Stimulated activated CD8-positive, alpha-beta memory T cell treated with anti-CD3 and anti-CD28 coated beads, Interleukin-15, amount 100 ng/mL, for 24 hours (primary cell): ENCODE results near the gene CAMTA1.
A peak's percentile ranks its signal among the peaks of the same experiment; 100 is the strongest.

ENCODE experiments used
- DNase-seq: peaks from one replicate; pipeline ENCODE4 v3.0.0-alpha.2; 2020; ENCODE audit warnings: low read depth

CAMTA1 gene

DNA sequence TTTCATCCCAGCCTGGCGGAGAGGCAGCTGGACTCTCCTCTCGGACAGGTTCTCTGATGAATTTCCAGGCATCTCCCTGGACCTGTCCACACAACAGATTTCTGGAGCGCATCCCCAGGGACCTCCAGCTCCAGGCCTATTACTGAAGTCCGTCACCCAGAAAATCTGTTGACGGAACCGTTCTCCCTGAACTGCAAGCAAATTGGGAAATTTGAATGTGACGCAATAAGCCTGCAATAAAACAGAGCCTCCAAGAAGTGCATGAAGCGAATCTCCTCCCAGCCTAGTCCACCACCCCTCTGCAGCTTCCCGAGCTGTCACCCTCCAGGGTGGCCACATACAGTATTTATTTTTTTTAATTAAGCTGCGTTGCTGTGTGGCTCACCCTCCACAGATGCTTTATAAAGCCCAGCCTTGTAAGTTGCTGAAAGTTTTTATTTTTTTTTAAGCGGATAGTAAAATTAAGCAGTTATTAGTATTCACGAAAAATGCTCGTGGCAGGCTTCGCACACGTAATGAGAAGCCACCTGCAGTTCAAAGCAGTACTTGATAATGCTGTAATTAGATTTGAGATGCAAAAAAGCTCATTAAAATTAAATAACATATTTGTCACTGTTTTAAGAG lies 173.3 kb downstream of the CAMTA1 start:
- no peak for DNase-seq

DNA sequence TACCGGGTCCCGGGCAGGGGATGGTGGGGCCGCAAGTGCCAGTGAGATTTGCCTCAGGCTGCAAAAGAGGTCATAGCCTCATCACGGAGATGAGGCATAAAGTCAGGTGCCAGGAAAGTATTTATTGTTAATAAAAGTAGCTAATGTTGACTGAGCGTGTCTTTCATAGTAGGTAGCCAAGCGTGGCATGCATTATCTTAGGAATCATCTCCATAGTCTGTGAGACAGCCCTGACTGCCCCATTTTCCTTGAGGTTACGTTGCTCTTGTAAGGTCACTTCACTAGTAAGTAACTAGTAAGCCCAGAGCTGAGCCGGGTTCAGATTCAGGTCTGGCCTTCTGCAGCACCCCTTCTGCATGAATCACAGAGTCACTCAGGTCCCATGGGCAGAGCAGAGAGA lies 174.2 kb downstream of the CAMTA1 start:
- DNase-seq, result no peak

DNA sequence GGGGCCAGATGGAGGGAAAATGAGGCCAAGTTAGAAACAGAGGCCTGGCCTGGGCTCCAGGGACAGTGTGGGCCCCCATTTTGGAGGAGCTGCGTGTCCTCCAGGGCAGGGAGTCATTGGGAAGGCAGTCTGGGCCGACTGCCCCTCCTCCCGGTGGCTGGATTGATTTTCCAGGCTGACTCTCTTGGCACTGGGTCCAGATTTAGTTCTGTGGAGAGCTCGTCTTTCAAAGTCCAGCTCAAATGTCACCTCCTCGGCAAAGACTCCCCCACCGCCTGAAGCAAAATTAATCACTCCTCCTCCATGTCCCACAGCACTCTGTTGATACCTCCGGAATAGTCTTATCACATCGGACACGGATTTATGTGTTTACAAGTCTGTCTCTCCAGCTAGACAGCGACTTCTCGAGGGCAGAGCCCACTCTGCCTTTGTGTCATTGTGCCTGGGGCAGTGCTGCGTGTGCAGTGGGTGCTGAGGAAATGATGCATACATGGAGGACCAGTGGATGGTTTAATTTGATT lies 175.1 kb downstream of the CAMTA1 start:
- no peak for DNase-seq

GRCh38 chr1:6960860-6961259 lies 175.6 kb downstream of the CAMTA1 start:
- DNase-seq, result no peak

DNA sequence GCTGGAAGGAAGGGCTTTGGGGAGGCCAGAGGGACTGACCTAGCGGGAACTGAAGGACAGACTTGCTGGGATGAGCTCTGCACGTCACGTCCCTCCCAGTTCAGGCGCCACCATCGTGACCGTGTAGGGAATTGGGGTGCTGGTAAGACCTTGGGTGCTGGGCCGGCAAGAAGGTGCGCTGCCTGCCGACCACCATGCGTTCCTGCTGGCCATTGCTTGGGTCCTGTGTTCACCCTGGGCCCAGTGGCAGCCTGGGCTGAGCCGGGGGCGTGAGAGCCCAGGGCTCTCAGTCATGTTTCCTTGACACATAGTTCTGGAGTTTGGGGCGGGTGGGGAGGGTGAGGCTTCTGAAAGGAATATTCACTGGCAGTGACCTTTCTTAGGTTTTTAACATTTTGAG lies 176.0 kb downstream of the CAMTA1 start:
- no peak for DNase-seq

GRCh38 chr1:6961905-6962477 lies 176.7 kb downstream of the CAMTA1 start:
- no peak for DNase-seq

DNA sequence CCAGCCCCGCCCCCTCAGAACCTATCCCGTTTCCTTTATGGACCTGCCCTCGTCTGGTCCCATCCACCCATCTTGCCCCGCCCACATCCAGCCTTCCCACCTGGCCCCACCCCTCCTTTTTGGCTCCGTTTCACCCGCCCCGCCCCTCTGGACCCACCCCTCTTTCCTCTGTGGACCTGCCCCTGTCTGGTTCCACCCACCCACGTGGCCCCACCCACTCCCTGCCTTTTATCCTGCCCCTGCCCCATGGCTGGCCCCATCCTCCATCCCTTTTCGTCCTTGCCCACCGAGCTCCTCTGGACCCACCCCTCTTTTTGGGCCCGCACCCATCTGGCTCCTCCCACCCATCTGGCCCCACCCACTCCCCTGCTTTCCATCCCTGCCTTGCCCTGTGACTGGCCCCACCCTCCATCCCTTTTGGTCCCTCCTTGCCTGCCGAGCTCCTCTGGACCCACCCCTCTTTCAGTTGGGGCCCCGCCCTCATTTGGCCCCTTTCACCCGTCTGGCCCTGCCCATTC lies 177.3 kb downstream of the CAMTA1 start:
- DNase-seq, result no peak

DNA sequence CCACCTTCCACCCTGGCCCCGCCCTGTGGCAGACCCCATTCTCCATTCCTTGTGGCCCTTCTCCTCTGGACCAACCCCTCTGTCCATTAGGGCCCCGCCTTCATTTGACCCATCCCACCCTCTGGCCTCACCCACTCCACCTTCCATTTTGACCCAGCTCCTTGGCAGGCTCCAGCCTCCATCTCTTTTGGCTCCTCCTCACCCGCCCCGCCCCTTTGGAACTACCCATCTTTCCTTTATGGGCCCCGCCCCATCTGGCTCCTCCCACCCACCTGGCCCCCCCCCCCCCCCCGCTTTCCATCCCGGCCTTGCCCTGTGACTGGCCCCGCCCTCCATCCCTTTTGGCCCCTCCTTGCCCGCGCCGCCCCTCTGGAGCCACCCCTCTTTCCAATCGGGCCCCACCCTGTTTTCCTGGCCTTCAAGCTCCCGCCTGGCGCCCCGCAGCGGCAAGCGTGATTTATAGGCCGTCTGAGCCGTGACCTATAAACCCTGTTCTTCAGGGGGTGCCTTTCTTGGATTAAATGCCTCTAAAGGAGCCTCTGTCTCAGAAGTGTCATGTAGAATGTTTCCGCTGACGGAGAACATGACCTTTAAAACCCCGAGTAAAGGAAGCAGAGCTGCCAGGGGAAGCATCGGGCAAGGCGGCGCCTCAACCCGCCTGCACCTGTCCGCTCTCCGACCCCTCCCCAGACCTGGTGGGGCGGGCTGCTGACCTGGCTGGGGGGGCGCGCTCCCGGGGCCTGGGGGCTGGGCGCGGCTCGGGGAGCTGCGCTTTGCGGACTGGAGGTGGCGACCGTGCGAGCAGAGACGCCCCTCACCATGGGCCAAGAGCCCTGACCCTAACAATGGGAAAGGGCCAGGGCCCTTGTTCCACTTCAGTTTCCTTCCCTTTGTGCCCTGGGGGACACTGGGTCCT lies 178.0 kb downstream of the CAMTA1 start:
- DNase-seq, result peak; percentile 23

- DNase-seq, result no peak
These were observed 178.7 kb downstream of the CAMTA1 start for GRCh38 chr1:6963912-6964307.

DNA sequence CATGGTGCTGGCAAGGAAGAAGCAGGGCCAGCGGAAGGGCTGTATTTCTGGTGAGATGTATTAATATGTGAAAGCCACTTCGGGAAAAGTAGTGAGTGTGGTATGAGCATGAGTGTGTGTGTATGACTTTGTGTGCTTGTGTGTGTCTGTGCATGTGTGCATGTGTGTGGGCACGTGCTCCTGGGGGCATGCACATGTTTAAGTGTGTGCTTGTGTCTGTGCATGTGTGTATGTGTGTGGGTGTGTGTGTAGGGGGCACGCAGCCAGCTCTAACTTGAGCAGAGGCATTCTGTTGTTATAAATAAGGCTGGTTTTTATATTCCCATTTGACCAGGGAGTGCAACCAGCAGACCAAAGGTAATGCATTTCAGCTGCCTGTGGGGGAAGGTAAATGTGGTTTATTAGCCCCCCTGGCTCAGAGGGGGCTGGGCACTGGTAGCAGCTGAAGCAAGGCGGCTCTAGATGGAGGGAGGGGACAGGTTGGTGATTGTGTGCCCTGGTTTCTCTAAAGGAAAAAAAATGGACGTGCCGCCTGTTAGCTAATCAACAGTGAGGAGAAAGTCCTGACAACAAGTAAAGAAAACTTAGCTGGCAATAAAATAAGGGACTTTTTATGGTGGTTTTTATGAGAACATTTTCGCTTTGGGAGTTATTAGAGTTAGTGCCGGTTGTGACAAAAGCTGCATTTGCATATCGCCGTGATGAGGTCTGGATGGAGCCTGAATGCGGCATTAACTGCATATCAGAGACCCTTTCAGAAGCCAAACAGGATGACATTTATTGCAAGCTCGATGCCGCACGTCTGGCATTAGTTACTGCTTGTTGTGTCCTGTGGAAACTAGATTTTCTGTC lies 180.1 kb downstream of the CAMTA1 start:
- no peak for DNase-seq

DNA sequence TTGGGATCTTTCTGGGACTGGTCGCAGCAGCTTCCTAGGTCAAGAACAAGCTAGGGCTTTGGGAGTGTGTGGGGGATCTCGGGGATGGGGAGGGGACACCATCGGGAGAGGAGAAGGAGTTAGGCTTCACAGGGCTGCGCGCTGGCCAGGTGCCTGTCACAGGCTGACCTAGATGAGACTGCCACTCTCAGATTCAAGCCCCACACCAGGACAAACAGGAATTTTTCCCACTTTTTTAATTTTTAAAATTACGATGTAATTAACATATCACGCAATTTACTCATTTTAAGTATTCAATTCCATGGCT lies 180.6 kb downstream of the CAMTA1 start:
- DNase-seq, result no peak

GRCh38 chr1:6966326-6966725 lies 181.1 kb downstream of the CAMTA1 start:
- no peak for DNase-seq

GRCh38 chr1:6967431-6968111 lies 182.3 kb downstream of the CAMTA1 start:
- DNase-seq, result no peak

DNA sequence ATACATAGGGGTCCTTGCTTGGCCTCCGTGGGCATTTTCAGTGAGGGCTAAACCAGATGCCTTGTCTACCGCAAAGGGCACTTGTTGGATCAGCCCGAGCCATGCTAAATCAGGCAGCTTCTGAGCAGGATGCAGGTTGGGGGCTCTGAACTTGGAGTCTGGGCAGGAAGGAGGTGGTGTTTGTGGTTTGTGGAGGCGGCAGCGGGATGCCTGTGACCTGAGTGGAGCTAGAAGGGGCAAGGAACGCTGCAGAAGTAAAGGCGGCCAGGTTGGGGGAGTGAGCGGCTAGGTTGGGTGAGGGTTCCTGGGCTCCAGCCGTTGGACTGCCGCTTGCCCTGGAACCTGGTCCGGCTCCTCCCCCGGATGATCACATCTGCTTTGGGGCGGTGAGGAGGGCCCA lies 183.9 kb downstream of the CAMTA1 start:
- no peak for DNase-seq

DNA sequence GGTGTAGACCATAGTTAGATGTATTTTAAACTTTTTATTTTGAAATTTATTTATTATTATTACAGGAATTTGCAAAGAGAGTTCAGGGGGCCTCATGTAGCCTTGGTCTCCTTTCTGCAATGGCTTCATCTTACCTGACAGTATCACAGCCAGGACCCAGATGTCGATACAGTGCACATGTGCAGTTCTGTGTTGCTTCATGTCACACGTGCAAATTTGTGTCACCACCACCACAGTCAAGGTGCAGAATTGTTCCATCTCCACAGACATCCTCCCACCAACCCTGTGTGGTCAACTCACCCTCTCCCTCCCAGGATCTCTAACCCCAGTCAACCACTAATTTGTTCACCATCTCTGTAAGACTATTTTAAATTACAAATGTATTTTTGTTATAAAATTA lies 184.5 kb downstream of the CAMTA1 start:
- no peak for DNase-seq

- DNase-seq, result no peak
These were observed 185.0 kb downstream of the CAMTA1 start for GRCh38 chr1:6970221-6970620.

GRCh38 chr1:6971048-6971447 lies 185.8 kb downstream of the CAMTA1 start:
- DNase-seq, result no peak

DNA sequence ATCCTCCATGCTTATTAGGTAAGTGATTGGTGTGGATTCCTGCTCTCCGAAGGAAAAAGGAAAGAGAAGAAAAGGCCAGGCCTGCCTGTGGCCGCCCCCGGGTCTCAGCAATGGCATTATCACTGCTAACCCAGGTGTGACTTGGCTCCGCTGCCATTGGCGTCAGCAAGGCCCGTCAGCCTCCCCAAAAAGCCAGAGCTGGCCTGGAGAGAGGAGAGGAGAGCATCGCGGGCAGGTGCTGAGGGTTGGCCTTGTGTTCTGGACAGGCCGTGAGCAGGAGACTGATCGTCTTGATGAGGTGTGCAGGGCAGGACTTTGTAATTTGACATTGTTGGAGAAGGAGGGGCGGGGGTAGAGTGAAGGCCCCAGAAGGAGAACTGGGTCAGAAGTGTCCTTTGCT lies 186.4 kb downstream of the CAMTA1 start:
- no peak for DNase-seq

DNA sequence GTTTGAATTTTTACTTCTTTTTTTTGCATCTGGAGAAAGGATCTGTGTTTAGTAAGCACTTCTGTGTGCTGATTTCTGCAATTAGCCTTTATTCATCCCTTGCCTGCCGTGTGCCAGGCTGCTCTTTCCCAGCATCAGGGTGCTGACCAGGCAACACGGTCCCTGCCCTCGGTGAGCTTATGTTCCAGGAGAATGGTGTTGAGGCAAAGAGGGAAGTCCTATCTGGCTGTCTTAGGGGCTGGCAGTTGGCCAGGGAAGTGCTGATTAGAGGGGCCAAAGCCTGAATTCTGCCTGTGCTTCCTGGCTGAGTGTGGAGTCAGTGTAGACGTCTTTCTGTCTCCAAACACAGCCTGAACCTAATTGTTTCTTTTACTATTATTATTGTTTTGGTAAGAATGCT lies 187.1 kb downstream of the CAMTA1 start:
- DNase-seq, result no peak

- no peak for DNase-seq
These were observed 190.2 kb downstream of the CAMTA1 start for GRCh38 chr1:6975331-6976043.

DNA sequence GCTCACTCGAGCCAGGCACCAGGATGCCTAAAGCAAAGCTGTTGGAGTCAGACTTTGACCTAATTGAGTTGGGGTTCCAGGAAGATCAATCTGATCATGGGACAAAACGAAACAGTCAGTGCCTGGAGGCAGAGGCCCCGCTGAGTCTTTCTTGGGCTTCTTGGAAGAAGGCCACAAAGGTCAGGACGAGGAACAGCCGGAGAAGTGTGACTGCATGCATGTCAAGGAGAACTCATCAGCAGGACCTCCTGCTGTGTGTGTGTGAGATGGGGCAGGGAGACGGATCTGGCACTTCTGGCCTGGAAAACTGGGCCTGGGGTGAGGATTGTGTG lies 190.8 kb downstream of the CAMTA1 start:
- no peak for DNase-seq
